ENCODE data around the gene CACNG8.

GRCh38 chr19:54014920-54015560 is 52.3 kb downstream of the CACNG8 start:
- TF ChIP-seq CTCF (IDR thresholded peaks at IDR 0.05): no peak
- no peak for TF ChIP-seq MYBL2 (CRISPR knock-in tag; IDR thresholded peaks at IDR 0.05)

Measured in WTC11 (cell line).